NCI-H128 (cell line): ENCODE results near the gene ITIH2.
"Not testable (repeated sequence)": the region's sequence is repeated elsewhere in the genome, so short reads cannot be mapped to it uniquely, and the experiment has no call there.

Experiments used
- DNase-seq: peaks from one replicate; lab custom pipeline; 2025; ENCODE audit not compliant: unreplicated experiment; lab: John Stamatoyannopoulos, UW

Gene ITIH2

GRCh38 chr10:7692368-7692767 is 10.7 kb upstream of the ITIH2 start:
- not testable (repeated sequence) for DNase-seq

GRCh38 chr10:7693194-7693593 is 9.9 kb upstream of the ITIH2 start:
- DNase-seq = not testable (repeated sequence)

- DNase-seq = no peak
Observed at GRCh38 chr10:7696545-7696944, 6.6 kb upstream of the ITIH2 start.

DNA sequence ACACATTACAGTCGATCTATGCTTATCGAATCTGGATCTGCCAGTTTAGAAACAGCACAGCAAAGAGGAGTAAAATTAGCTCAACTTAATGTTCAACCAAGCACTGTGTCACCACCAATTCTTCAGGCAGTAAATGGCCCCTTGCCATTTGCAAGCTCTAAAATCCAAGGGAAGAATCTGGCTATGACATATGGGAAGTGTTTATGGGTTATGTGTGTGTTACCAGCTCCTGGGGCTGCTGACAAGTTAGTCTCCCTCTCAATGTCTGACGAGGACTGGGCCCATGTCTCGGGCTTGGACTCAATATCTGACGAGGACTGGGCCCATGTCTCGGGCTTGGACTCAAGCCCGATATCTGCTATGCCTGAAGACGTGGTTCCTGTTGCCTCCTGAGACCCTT is 5.7 kb upstream of the ITIH2 start:
- DNase-seq = no peak

- DNase-seq = no peak
Observed at GRCh38 chr10:7700577-7701125, 2.5 kb upstream of the ITIH2 start.

GRCh38 chr10:7701158-7701742 is 1.9 kb upstream of the ITIH2 start:
- DNase-seq = no peak

DNA sequence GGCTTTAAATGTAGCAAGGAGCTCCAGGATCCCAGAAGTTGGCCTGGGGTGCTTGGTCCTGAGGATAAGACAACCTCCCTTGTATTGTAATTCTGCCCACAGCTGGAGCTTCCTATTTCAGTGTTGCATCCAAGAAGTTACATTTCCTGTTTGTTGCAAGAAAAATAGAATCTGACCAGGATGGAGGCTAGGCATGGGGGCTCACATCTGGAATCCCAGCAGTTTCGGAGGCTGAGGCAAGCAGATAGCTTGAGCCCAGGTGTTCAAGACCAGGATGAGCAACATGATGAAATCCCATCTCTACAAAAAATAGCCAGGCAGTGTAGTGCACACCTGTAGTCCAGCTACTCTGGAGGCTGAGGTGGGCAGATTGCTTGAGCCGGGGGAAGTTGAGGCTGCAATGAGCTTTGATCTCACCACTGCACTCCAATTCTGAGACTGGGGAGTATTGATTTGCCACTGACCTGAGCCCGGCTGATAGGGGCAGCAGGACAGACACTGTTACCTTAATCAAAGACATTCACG is 766 bp upstream of the ITIH2 start:
- no peak for DNase-seq

GRCh38 chr10:7704071-7705016 is 1.2 kb downstream of the ITIH2 start:
- DNase-seq = no peak

DNA sequence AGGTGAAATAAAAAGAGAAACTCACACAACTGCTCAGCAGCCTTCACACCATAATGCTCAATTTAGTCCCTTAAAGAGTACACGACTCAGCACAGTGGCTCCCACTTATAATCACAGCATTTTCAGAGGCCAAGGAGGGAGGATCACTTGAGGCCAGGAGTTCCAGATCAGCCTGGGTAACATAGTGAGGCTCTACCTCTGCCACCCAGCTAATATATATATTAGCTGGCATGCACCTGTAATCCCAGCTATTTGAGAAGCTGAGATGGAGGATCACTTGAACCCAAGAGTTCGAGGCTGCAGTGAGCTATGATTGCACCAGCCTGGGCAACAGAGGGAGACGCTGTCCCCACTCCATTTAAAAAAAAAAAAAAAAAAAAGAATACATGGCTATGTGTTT is 2.2 kb downstream of the ITIH2 start:
- DNase-seq = no peak

DNA sequence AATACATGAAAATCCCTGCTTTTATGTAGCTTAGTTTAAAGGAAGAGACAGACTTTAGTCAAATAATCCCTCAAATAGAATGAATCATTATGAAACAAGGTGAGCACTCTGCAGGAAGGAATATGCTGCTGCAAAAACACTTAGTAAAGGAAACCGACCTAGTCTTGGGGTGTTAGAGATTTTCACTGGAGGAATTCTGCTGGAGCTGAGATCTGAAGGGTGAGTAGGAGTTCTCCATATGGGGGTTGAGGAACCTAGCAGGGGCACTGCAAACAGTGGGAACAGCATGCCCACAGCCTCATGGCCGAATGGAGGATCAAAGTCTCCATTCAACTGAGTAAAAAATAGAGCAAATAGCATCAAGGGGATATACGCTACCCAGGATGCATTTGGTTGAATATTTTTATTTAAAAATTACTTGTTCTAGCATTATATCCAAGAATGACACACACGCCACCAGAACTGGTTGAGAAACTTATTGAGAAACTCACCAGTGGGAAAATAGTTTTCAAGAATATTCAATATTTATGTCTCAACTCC is 3.5 kb downstream of the ITIH2 start:
- DNase-seq = no peak

DNA sequence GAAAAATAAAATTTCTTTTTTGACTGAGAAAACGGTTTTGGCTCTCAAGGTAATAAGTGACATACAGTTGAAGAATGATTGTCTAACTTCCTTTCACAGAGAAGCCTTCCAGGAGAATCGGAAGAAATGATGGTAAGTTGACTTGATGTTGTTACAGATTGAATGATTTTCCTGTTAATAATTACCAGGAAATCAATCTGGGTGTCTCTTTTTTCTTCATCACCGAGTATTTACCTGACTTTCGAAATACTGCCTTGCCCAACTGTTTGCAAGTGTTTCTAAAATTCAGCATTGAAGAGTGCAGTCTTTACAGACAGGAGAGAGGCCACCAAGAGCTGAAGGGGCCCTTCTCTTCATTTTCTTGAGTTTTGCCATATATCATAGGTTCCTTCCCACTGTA is 4.0 kb downstream of the ITIH2 start:
- DNase-seq = no peak

DNA sequence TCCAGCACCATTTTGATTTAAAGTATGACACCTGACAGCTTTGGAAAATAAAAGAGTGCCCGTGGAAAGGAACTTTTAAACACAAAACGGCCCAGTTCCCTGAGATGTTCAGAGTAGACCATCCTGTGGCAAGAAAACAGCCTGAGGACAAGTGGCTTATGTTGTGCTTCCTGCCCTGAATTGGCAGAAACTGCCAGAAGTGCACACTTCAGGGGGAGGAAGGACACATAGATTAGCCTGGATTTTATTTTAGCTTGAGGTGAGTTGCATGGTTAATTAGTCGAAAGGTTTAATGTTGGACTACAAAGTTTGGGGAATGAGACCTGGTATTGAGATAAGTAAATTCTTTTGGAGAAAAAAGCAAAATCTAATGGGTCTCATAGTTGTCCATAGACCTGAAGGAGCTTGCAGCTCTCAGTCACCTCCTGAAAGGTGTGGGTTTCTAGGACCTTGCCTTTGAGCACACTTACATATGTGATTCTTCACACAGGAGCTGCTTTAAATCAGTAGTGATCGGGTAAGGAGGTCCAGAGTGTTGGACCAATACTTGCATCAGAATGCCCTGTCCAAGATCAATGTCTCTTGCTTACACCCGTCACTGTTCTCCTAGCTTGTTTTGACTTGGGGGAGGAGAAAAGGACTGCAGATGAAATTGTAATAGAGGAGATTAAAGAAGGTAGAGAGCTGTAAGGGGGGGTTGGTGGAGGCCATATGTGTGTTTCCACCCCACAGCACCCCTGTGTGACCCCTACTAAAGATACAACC is 4.9 kb downstream of the ITIH2 start:
- DNase-seq = no peak

DNA sequence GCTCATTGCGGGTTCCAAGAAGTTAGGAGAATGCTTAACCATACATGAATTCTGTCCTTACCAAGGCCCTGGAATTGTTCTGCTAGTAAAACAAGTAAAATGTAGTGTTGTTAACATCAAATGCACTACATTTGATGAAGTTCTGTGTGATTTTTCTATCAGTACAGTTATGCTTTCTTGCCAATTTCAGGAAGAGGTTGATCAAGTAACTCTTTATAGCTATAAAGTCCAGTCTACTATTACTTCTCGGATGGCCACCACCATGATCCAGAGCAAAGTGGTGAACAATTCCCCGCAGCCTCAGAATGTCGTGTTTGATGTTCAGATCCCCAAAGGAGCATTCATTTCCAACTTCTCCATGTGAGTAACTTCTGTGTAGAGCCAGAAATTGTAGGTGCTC is 5.7 kb downstream of the ITIH2 start:
- DNase-seq = no peak

- DNase-seq = no peak
Observed at GRCh38 chr10:7710446-7710845, 7.3 kb downstream of the ITIH2 start.

- DNase-seq = not testable (repeated sequence)
Observed at GRCh38 chr10:7711075-7711474, 8.0 kb downstream of the ITIH2 start.

GRCh38 chr10:7715515-7715914 is 12.4 kb downstream of the ITIH2 start:
- DNase-seq = no peak

DNA sequence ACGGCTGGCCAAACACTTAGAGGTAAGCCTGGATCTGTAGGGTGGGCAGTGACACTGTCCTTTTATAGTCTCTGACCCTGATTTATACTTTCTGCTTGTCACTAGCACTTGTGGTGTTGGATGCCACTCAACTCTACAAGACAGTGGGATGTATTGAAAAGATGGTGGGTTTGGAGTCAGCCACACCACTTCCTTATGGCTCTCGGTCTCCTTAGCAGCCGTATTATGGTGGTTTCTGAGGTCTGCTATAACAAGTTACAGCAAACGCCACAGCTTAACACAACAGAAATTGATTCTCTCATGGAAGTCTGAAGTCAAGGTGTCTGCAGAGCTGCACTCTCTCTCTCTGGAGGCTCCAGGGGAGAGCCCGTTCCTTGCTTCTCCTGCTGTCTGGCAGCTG is 14.7 kb downstream of the ITIH2 start:
- DNase-seq = no peak

DNA sequence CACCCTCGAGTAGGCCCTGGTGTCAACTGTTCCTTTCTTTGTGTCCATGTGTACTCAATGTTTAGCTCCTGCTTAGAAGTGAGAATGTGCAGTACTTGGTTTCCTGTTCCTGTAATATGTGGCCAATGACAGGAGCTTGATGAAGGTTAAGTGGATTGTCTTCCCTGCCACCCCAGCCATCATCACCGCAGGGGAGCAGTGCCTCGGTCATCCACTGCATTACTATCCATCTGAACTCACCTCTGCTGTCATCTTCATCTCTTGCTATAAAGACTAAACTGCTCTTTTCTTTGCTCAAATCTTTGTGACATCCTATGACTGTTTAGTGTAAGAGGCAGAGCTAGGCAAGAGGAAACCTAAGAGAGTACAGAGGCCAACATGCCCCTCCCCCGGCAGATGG is 15.6 kb downstream of the ITIH2 start:
- DNase-seq = no peak

- no peak for DNase-seq
Observed at GRCh38 chr10:7720478-7720877, 17.4 kb downstream of the ITIH2 start.

DNA sequence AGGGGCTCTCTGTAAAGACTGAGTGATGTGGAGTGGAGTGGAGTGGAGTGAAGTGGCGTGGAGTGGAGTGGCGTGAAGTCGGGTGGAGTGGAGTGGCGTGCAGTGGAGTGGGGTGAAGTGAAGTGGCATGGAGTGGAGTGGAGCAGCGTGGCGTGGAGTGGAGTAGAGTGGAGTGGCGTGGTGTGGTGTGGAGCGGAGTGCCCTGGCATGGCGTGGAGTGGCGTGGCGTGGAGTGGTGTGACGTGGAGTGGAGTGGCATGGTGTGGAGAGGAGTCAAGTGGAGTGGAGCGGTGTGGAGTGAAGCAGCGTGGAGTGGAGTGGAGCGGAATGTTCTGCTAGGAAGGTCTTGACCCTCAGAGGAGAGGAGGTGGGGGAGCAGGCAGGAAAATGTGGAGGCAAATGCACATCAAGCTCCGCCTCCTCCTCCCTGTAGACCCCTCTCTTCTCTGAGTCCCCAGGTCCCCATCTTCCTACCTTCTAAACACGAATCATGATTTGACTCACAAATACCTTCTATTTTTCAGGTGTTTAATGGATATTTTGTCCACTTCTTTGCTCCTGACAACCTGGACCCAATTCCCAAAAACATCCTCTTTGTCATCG is 19.9 kb downstream of the ITIH2 start:
- no peak for DNase-seq

GRCh38 chr10:7734821-7735220 is 31.7 kb downstream of the ITIH2 start:
- no peak for DNase-seq
